ENCODE data around the gene SIL1.
"Not testable (repeated sequence)": the region's sequence is repeated elsewhere in the genome, so short reads cannot be mapped to it uniquely, and the experiment has no call there.

Gene SIL1

GRCh38 chr5:139232147-139232724 is 34.1 kb upstream of the SIL1 start:
- TF ChIP-seq FOXA1 (IDR thresholded peaks at IDR 0.05), result no peak
- TF ChIP-seq TARDBP (IDR thresholded peaks at IDR 0.05), result no peak
- no peak for TF ChIP-seq L3MBTL2 (conservative IDR thresholded peaks at IDR 0.05)
- no peak for TF ChIP-seq FOXM1 (IDR thresholded peaks at IDR 0.05; ENCODE audit: borderline replicate concordance)
- TF ChIP-seq ELF4 (IDR thresholded peaks at IDR 0.05), result no peak
- no peak for TF ChIP-seq ARNT (IDR thresholded peaks at IDR 0.05)
- no peak for TF ChIP-seq SP1 (IDR thresholded peaks at IDR 0.05)
- TF ChIP-seq, protein P1, sequence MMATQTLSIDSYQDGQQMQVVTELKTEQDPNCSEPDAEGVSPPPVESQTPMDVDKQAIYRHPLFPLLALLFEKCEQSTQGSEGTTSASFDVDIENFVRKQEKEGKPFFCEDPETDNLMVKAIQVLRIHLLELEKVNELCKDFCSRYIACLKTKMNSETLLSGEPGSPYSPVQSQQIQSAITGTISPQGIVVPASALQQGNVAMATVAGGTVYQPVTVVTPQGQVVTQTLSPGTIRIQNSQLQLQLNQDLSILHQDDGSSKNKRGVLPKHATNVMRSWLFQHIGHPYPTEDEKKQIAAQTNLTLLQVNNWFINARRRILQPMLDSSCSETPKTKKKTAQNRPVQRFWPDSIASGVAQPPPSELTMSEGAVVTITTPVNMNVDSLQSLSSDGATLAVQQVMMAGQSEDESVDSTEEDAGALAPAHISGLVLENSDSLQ (IDR thresholded peaks at IDR 0.05), result no peak
- TF ChIP-seq ZNF384 (IDR thresholded peaks at IDR 0.05), result no peak
- TF ChIP-seq SUZ12 (IDR thresholded peaks at IDR 0.05), result no peak
- TF ChIP-seq NFRKB (IDR thresholded peaks at IDR 0.05), result no peak
- TF ChIP-seq LEF1 (IDR thresholded peaks at IDR 0.05; ENCODE audit: borderline replicate concordance), result no peak
- TF ChIP-seq HDGF (IDR thresholded peaks at IDR 0.05; ENCODE audit: borderline replicate concordance), result no peak
- no peak for TF ChIP-seq BHLHE40 (IDR thresholded peaks at IDR 0.05; ENCODE audit: borderline replicate concordance)
- no peak for TF ChIP-seq CTBP1 (IDR thresholded peaks at IDR 0.05; ENCODE audit: borderline replicate concordance)
- TF ChIP-seq FOXK2 (IDR thresholded peaks at IDR 0.05), result no peak
- POLR2A ChIA-PET, result no interaction called here
- CTCF ChIA-PET, result no interaction called here
- DNase-seq (ENCODE audit: extremely low spot score), result no peak

DNA sequence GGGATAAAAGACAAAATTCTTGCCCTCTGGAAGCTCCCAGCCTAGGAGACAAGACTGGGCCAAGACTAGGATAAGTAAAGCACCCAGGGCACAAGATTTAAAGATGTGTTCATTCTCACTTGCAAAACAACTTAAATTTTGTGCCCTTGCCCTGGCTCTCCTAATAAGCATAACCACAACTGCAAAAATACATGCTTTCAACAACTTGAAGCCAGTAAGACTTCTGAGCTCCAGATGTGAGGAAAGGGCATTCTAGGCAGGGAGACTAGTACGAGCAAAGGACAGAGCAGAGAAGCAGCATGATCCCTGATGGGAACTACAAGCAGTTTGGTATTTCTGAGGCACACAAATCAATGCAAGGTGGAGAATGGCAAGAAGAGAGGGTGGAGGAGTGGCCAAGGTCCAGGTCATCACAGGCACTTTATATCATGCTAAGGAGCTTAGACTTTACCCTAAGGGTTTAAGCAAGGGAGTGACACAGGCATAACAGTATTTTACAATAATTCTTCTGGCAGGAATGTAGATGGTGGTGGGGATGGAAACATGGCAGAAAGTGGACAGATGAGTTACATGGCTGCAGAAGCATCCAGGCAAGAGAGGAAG is 30.1 kb upstream of the SIL1 start:
- TF ChIP-seq BHLHE40 (IDR thresholded peaks at IDR 0.05; ENCODE audit: borderline replicate concordance), result no peak
- TF ChIP-seq SP1 (IDR thresholded peaks at IDR 0.05), result no peak
- no peak for TF ChIP-seq ARNT (IDR thresholded peaks at IDR 0.05)
- no peak for TF ChIP-seq LEF1 (IDR thresholded peaks at IDR 0.05; ENCODE audit: borderline replicate concordance)
- TF ChIP-seq ZNF384 (IDR thresholded peaks at IDR 0.05), result no peak
- no peak for TF ChIP-seq L3MBTL2 (conservative IDR thresholded peaks at IDR 0.05)
- TF ChIP-seq FOXA1 (IDR thresholded peaks at IDR 0.05), result no peak
- DNase-seq (ENCODE audit: extremely low spot score), result no peak
- ChIA-PET CTCF (no interaction called here), POLR2A (no interaction called here)

DNA sequence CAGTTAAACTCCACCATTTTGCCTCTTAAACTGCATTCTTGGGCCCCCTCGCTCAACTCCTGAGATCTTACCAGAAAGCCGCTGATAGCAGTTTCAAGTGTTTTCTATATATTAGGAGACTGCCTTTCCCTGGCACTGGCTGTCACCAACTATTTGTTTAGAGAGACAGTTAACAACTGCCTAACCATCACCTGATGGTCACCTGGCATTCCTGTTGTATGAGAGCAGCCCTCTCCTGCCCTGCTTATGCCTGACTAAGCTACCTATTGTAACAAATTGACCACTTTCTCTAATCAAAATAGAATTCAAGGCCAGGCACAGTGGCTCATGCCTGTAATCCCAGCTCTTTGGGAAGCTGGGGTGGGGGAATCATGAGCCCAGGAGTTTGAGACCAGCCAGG is 28.0 kb upstream of the SIL1 start:
- ChIA-PET POLR2A (no interaction called here), CTCF (no interaction called here)
- TF ChIP-seq SUZ12 (IDR thresholded peaks at IDR 0.05) (no peak), BHLHE40 (IDR thresholded peaks at IDR 0.05; ENCODE audit: borderline replicate concordance) (no peak), CTBP1 (IDR thresholded peaks at IDR 0.05; ENCODE audit: borderline replicate concordance) (no peak), LEF1 (IDR thresholded peaks at IDR 0.05; ENCODE audit: borderline replicate concordance) (no peak), FOXM1 (IDR thresholded peaks at IDR 0.05; ENCODE audit: borderline replicate concordance) (no peak), FOXK2 (IDR thresholded peaks at IDR 0.05) (no peak), L3MBTL2 (conservative IDR thresholded peaks at IDR 0.05) (no peak), TARDBP (IDR thresholded peaks at IDR 0.05) (no peak), NFRKB (IDR thresholded peaks at IDR 0.05) (no peak), ELF4 (IDR thresholded peaks at IDR 0.05) (no peak), FOXA1 (IDR thresholded peaks at IDR 0.05) (no peak), HDGF (IDR thresholded peaks at IDR 0.05; ENCODE audit: borderline replicate concordance) (no peak)
- TF ChIP-seq, protein P1 (IDR thresholded peaks at IDR 0.05), result no peak
- DNase-seq (ENCODE audit: extremely low spot score), result no peak

GRCh38 chr5:139223481-139223880 is 25.3 kb upstream of the SIL1 start:
- ChIA-PET CTCF (no interaction called here), POLR2A (no interaction called here)
- no peak for DNase-seq (ENCODE audit: extremely low spot score)
- TF ChIP-seq FOXK2 (IDR thresholded peaks at IDR 0.05), result no peak
- TF ChIP-seq ZNF384 (IDR thresholded peaks at IDR 0.05), result no peak
- no peak for TF ChIP-seq CTBP1 (IDR thresholded peaks at IDR 0.05; ENCODE audit: borderline replicate concordance)
- TF ChIP-seq, protein P1 (IDR thresholded peaks at IDR 0.05), result no peak
- no peak for TF ChIP-seq LEF1 (IDR thresholded peaks at IDR 0.05; ENCODE audit: borderline replicate concordance)
- no peak for TF ChIP-seq TARDBP (IDR thresholded peaks at IDR 0.05)
- TF ChIP-seq NFRKB (IDR thresholded peaks at IDR 0.05), result no peak
- no peak for TF ChIP-seq ARNT (IDR thresholded peaks at IDR 0.05)
- no peak for TF ChIP-seq SUZ12 (IDR thresholded peaks at IDR 0.05)
- TF ChIP-seq SP1 (IDR thresholded peaks at IDR 0.05), result no peak
- TF ChIP-seq FOXM1 (IDR thresholded peaks at IDR 0.05; ENCODE audit: borderline replicate concordance), result no peak
- no peak for TF ChIP-seq ELF4 (IDR thresholded peaks at IDR 0.05)
- TF ChIP-seq BHLHE40 (IDR thresholded peaks at IDR 0.05; ENCODE audit: borderline replicate concordance), result no peak
- no peak for TF ChIP-seq HDGF (IDR thresholded peaks at IDR 0.05; ENCODE audit: borderline replicate concordance)

GRCh38 chr5:139222346-139222745 is 24.2 kb upstream of the SIL1 start:
- ChIA-PET POLR2A (interaction anchor here (0.6 to 1.4 kb wide), 2 partner anchors 12 to 24 kb away, joined by 3 to 5 read pairs; partner anchors contain the start of gene SIL1), CTCF (interaction anchor here (0.6 to 1.1 kb wide), 2 partner anchors 22 to 353 kb away, joined by 3 to 4 read pairs; no protein-coding TSS in a partner anchor)
- DNase-seq (ENCODE audit: extremely low spot score), result no peak
- no peak for TF ChIP-seq FOXK2 (IDR thresholded peaks at IDR 0.05)
- TF ChIP-seq ELF4 (IDR thresholded peaks at IDR 0.05), result no peak
- no peak for TF ChIP-seq BHLHE40 (IDR thresholded peaks at IDR 0.05; ENCODE audit: borderline replicate concordance)
- no peak for TF ChIP-seq ARNT (IDR thresholded peaks at IDR 0.05)
- TF ChIP-seq TARDBP (IDR thresholded peaks at IDR 0.05), result no peak
- TF ChIP-seq SUZ12 (IDR thresholded peaks at IDR 0.05), result no peak
- TF ChIP-seq HDGF (IDR thresholded peaks at IDR 0.05; ENCODE audit: borderline replicate concordance), result no peak
- no peak for TF ChIP-seq CTBP1 (IDR thresholded peaks at IDR 0.05; ENCODE audit: borderline replicate concordance)
- TF ChIP-seq FOXA1 (IDR thresholded peaks at IDR 0.05), result no peak
- TF ChIP-seq NFRKB (IDR thresholded peaks at IDR 0.05), result no peak
- TF ChIP-seq L3MBTL2 (conservative IDR thresholded peaks at IDR 0.05), result no peak
- TF ChIP-seq LEF1 (IDR thresholded peaks at IDR 0.05; ENCODE audit: borderline replicate concordance), result no peak
- TF ChIP-seq ZNF384 (IDR thresholded peaks at IDR 0.05), result no peak

DNA sequence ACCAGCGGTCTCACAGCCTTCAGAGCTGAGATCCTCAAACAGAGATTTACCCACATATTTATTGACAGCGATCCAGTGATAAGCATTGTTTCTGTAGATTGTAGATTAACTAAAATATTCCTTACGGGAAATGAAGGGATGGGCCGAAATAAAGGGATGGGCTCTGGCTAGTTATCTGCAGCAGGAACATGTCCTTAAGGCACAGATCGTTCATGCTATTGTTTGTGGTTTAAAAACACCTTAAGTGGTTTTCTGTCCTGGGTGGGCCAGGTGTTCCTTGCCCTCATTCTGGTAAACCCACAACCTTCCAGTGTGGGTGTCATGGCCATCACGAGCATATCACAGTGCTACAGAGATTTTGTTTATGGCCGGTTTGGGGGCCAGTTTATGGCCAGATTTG is 19.9 kb upstream of the SIL1 start:
- POLR2A ChIA-PET; CTCF ChIA-PET; DNase-seq (ENCODE audit: extremely low spot score): not testable (repeated sequence)

Data from HEK293T (cell line).